ENCODE results near the gene SLC37A1. TPM values are rescaled to one million over a fixed set of nuclear protein-coding genes. Genes with fewer than 3 reads are reported as not detected.
A peak's percentile ranks its signal among the peaks of the same experiment; 100 is the strongest.

The SLC37A1 gene
- total and polyA plus RNA-seq, 9 of the 15 experiments (the other 6 are each of a cell fraction or from before 2014, with no cell fraction given): 0.06 to 3.4 (median 0.40) TPM

GRCh38 chr21:42563686-42564085, 50.0 kb downstream of the SLC37A1 start:
- no peaks in the 10 kb centered on the region for H4K20me1 ChIP-seq (replicated peaks; ENCODE audit: control insufficient read depth, insufficient read depth, low read length)
- peak; percentile 40 for FAIRE-seq
- no peak overlapping the region for H3K4me2 ChIP-seq (ENCODE audit: insufficient read depth, low read length)
- peaks cover 16 to 33% of the 10 kb centered on the region in 2 experiments; a peak in 4 of 5 replicates for H3K4me1 ChIP-seq (replicated peaks in 1 of 2; ENCODE audit: control insufficient read depth in 2 of 2, insufficient read depth in 2 of 2, low read length in 2 of 2)
- CTCF ChIA-PET (ENCODE audit: low intra/inter-chr PET ratio): no interaction called here
- no peak overlapping the region for H3K9ac ChIP-seq (ENCODE audit: insufficient read depth in 1 of 2, low read depth in 2 of 2, low read length in 2 of 2)
- POLR2A ChIA-PET: interaction anchor here (0.6 to 1.6 kb wide), 5 partner anchors 9 to 275 kb away, joined by 3 to 5 read pairs (median 5); no protein-coding TSS in a partner anchor
- no peak overlapping the region for H3K27ac ChIP-seq (ENCODE audit: extremely low read depth, low read depth, low read length)
- no peaks in the 10 kb centered on the region for H3K9me1 ChIP-seq (ENCODE audit: control insufficient read depth, insufficient read depth, low read length)
- H3K27me3 ChIP-seq (ENCODE audit: control insufficient read depth in 2 of 2, insufficient read depth in 2 of 2, low read length in 2 of 2): peaks cover 17 to 67% of the 10 kb centered on the region in 2 experiments
- in situ Hi-C loops (cut with MboI): no loop called here
- H2AFZ ChIP-seq (ENCODE audit: low read depth, low read length): no peak overlapping the region
- peak; percentile 22; the same call in 2 of the 3 replicates for ATAC-seq
- peak in 2 of 4 experiments; percentile 50 to 56 for DNase-seq (ENCODE audit: extremely low read depth in 1 of 4, low spot score in 3 of 4)
- no peaks in the 10 kb centered on the region for H3K9me3 ChIP-seq (replicated peaks; ENCODE audit: control insufficient read depth, insufficient read depth, low read depth, low read length)
- no peak overlapping the region for H3K4me3 ChIP-seq
- H3K79me2 ChIP-seq (ENCODE audit: control insufficient read depth, insufficient read depth, low read length): no peaks in the 10 kb centered on the region
- no TSS peak for BruUV-seq (replicated peaks)
- intact Hi-C loops (cut with micrococcal nuclease): no loop called here
- H3K36me3 ChIP-seq (ENCODE audit: control insufficient read depth, insufficient read depth, low read length): no peaks in the 10 kb centered on the region
- 17% methylated on average over 14 of the region's 14 CpGs for WGBS (ENCODE audit: insufficient coverage, low coverage, missing lambda C conversion rate)
- TF ChIP-seq ZNF146 (CRISPR knock-in tag; IDR thresholded peaks at IDR 0.05; ENCODE audit: unreplicated experiment) (no peak), EGR1 (conservative IDR thresholded peaks at IDR 0.05) (peak; percentile 59), ETV1 (tag; conservative IDR thresholded peaks at IDR 0.05; ENCODE audit: low read depth) (no peak), TFE3 (CRISPR knock-in tag; IDR thresholded peaks at IDR 0.05) (no peak), ZNF436 (CRISPR knock-in tag; IDR thresholded peaks at IDR 0.05) (no peak), MCM7 (IDR thresholded peaks at IDR 0.05) (no peak), BHLHE40 (IDR thresholded peaks at IDR 0.05; ENCODE audit: low read length) (0 out of 2 replicates have a peak, but pooled peaks have one; percentile 10), NR2C2 (CRISPR knock-in tag; IDR thresholded peaks at IDR 0.05) (no peak), NR2C2 (tag; IDR thresholded peaks at IDR 0.05) (no peak), RHOXF2B (CRISPR knock-in tag; conservative IDR thresholded peaks at IDR 0.05) (no peak), KDM2B (CRISPR knock-in tag; IDR thresholded peaks at IDR 0.05) (no peak), MYNN (IDR thresholded peaks at IDR 0.05) (no peak), MYNN (CRISPR knock-in tag; IDR thresholded peaks at IDR 0.05) (no peak)
- TF ChIP-seq, protein P1, sequence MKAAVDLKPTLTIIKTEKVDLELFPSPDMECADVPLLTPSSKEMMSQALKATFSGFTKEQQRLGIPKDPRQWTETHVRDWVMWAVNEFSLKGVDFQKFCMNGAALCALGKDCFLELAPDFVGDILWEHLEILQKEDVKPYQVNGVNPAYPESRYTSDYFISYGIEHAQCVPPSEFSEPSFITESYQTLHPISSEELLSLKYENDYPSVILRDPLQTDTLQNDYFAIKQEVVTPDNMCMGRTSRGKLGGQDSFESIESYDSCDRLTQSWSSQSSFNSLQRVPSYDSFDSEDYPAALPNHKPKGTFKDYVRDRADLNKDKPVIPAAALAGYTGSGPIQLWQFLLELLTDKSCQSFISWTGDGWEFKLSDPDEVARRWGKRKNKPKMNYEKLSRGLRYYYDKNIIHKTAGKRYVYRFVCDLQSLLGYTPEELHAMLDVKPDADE (conservative IDR thresholded peaks at IDR 0.05; ENCODE audit: control insufficient read depth, low read depth, low read length): no peak
- TF ChIP-seq, protein P2, sequence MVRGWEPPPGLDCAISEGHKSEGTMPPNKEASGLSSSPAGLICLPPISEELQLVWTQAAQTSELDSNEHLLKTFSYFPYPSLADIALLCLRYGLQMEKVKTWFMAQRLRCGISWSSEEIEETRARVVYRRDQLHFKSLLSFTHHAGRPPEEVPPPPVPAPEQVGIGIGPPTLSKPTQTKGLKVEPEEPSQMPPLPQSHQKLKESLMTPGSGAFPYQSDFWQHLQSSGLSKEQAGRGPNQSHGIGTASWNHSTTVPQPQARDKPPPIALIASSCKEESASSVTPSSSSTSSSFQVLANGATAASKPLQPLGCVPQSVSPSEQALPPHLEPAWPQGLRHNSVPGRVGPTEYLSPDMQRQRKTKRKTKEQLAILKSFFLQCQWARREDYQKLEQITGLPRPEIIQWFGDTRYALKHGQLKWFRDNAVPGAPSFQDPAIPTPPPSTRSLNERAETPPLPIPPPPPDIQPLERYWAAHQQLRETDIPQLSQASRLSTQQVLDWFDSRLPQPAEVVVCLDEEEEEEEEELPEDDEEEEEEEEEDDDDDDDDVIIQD (CRISPR knock-in tag; IDR thresholded peaks at IDR 0.05): no peak
- TF ChIP-seq, protein P3, sequence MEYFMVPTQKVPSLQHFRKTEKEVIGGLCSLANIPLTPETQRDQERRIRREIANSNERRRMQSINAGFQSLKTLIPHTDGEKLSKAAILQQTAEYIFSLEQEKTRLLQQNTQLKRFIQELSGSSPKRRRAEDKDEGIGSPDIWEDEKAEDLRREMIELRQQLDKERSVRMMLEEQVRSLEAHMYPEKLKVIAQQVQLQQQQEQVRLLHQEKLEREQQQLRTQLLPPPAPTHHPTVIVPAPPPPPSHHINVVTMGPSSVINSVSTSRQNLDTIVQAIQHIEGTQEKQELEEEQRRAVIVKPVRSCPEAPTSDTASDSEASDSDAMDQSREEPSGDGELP (CRISPR knock-in tag; IDR thresholded peaks at IDR 0.05; ENCODE audit: borderline replicate concordance): no peak
- TF ChIP-seq, protein P4, sequence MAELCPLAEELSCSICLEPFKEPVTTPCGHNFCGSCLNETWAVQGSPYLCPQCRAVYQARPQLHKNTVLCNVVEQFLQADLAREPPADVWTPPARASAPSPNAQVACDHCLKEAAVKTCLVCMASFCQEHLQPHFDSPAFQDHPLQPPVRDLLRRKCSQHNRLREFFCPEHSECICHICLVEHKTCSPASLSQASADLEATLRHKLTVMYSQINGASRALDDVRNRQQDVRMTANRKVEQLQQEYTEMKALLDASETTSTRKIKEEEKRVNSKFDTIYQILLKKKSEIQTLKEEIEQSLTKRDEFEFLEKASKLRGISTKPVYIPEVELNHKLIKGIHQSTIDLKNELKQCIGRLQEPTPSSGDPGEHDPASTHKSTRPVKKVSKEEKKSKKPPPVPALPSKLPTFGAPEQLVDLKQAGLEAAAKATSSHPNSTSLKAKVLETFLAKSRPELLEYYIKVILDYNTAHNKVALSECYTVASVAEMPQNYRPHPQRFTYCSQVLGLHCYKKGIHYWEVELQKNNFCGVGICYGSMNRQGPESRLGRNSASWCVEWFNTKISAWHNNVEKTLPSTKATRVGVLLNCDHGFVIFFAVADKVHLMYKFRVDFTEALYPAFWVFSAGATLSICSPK (IDR thresholded peaks at IDR 0.05; ENCODE audit: borderline replicate concordance): no peak

All from K562 (cell line).